ENCODE results near the gene GSTP1.
"Not testable (repeated sequence)": the region's sequence is repeated elsewhere in the genome, so short reads cannot be mapped to it uniquely, and the experiment has no call there.

GRCh38 chr11:67622905-67623304, 39.3 kb downstream of the GSTP1 start:
- not testable (repeated sequence) for TF ChIP-seq CTCF (IDR thresholded peaks at IDR 0.05; ENCODE audit: low read depth, low read length); EZH2phosphoT487 (IDR thresholded peaks at IDR 0.05; ENCODE audit: low read depth)
